Chondrocyte (in vitro differentiated cells): ENCODE measurements around the gene SH3BP5. TPM values are rescaled to one million over a fixed set of nuclear protein-coding genes. Genes with fewer than 3 reads are reported as not detected.

ENCODE experiments used
- DNase-seq: peaks from one replicate; pipeline ENCODE4 v3.0.0; 2021; ENCODE audit warnings: mixed read lengths, low spot score
- H3K27ac Mint-ChIP-seq: one replicate; pipeline ENCODE4 v1.8.0; 2021; ENCODE audit warnings: mild to moderate bottlenecking, moderate library complexity, mixed read lengths; ENCODE audit not compliant: unreplicated experiment
- H3K27me3 Mint-ChIP-seq: 2 replicates; pipeline ENCODE4 v1.8.0; 2021; ENCODE audit warnings: low read depth, mixed read lengths
- H3K36me3 Mint-ChIP-seq: 2 replicates; pipeline ENCODE4 v1.8.0; 2021; ENCODE audit warnings: low read depth, mixed read lengths
- H3K4me1 Mint-ChIP-seq: 2 replicates; pipeline ENCODE4 v1.8.0; 2021; ENCODE audit warnings: low read depth, mild to moderate bottlenecking, mixed read lengths
- H3K4me3 Mint-ChIP-seq: one replicate; pipeline ENCODE4 v1.8.0; 2021; ENCODE audit warnings: mild to moderate bottlenecking, moderate library complexity, mixed read lengths; ENCODE audit not compliant: unreplicated experiment
- H3K9me3 Mint-ChIP-seq: 2 replicates; pipeline ENCODE4 v1.8.0; 2021; ENCODE audit warnings: low read depth, mixed read lengths
- CTCF ChIP-seq: fragments of 200-600 bp; sonication (generic); IDR thresholded peaks from 2 replicates; pipeline ENCODE4 v1.5.0; 2021; ENCODE audit warnings: antibody characterized with exemption, mild to moderate bottlenecking, moderate library complexity
- total RNA-seq: library from RNA; stranded (reverse); gene quantifications from 3 replicates; pipeline ENCODE4 v1.2.1, GENCODE V29; 2021

The SH3BP5 gene
- total RNA-seq, 1 donor from 2014 or later, result 13.5 TPM

- H3K27ac Mint-ChIP-seq, result no peak overlapping the region
- no peak for TF ChIP-seq CTCF
- H3K36me3 Mint-ChIP-seq, result peaks cover 6% of the 10 kb centered on the region
- no peaks in the 10 kb centered on the region for H3K4me1 Mint-ChIP-seq
- H3K9me3 Mint-ChIP-seq, result no peaks in the 10 kb centered on the region
- DNase-seq, result no peak
- no peaks in the 10 kb centered on the region for H3K27me3 Mint-ChIP-seq
- H3K4me3 Mint-ChIP-seq, result no peak overlapping the region
These were observed 104.2 kb downstream of the SH3BP5 start for GRCh38 chr3:15228147-15228546.

DNA sequence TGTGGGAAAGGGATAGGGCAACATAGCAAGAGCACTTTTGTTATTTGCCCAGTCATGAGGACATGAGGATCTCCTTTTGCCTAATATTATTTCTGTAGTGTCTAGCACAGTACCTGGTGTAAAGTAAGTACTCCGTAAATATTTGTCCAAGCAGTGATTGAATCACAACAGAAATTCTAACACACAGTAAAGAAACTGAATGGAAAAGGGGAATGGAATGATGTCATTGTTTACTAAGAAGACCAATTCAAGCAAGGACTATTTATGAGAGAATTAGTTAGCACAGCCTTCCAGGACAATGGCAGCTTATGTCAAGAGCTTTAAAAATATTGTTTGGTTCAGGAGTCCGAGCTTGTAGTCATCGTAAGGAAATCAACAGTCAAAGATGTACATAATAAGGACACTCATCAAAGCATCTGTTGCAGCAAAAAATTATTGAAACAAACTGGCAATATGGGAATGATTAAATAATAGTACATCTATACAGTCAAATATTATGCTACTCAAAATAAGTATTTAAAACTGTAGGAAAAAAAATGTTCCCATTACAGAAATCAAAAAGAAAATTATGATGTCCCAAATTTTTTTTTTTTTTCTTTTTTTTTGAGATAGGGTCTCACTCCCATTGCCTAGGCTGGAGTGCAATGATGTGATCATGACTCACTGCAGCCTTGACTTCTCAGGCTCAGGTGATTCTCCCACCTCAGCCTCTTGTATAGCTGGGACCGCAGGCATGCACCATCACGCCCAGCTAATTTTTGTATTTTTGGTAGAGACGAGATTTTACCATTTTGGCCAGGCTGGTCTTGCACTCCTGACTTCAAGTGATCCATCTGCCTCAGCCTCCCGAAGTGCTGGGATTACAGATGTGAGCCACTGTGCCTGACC is 108.5 kb downstream of the SH3BP5 start:
- H3K36me3 Mint-ChIP-seq, result peaks cover 22% of the 10 kb centered on the region
- no peak overlapping the region for H3K27ac Mint-ChIP-seq
- TF ChIP-seq CTCF, result no peak
- DNase-seq, result no peak
- H3K4me1 Mint-ChIP-seq, result no peaks in the 10 kb centered on the region
- H3K9me3 Mint-ChIP-seq, result no peaks in the 10 kb centered on the region
- no peaks in the 10 kb centered on the region for H3K27me3 Mint-ChIP-seq
- no peak overlapping the region for H3K4me3 Mint-ChIP-seq

DNA sequence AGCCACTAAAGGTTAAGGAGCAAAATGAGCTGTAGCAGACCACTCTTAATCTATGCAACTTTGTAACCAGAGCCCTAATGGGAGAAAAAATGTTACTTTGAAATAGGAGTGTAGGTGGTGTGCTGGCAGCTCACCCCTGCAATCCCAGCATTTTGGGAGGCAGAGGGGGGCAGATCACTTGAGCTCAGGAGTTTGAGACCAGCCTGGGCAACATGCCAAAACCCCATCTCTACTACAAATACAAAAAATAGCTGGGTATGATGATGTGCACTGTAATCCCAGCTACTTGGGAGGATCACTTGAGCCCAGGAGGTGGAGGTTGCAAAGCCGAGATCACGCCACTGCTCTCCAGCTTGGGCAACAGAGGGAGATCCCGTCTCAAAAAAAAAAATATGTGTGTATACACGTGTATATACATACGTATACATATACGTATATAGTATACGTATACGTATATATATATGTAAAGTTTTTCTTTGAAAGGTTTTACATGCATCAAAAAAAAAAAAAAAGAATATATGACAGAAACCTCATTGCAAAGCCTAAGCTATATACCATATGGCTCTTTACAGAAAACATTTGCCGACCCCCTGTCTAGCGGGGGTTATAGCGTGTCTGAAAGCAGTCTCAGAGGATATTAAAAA is 110.7 kb downstream of the SH3BP5 start:
- peaks cover 3% of the 10 kb centered on the region for H3K4me1 Mint-ChIP-seq
- no peak overlapping the region for H3K27ac Mint-ChIP-seq
- no peaks in the 10 kb centered on the region for H3K27me3 Mint-ChIP-seq
- peaks cover 30% of the 10 kb centered on the region for H3K36me3 Mint-ChIP-seq
- no peak for DNase-seq
- no peak for TF ChIP-seq CTCF
- H3K4me3 Mint-ChIP-seq, result no peak overlapping the region
- H3K9me3 Mint-ChIP-seq, result no peaks in the 10 kb centered on the region

DNA sequence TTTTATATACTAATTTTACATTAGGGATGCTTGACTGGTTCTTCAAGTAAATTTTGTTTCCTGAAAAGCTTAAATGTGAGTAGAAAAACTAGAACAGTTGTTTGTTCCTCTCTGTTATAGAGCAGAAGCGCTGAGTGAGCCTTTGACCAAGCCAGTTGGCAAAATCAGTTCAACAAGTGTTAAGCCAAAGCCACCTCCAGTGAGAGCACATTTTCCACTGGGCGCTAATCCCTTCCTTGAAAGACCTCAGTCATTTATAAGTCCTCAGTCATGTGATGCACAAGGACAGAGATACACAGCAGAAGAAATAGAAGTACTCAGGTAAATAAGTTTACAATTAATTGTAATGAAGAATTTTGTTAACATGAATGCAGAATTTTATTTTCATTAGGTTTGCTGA is 111.7 kb downstream of the SH3BP5 start:
- H3K27ac Mint-ChIP-seq, result no peak overlapping the region
- no peak overlapping the region for H3K4me3 Mint-ChIP-seq
- H3K4me1 Mint-ChIP-seq, result peaks cover 3% of the 10 kb centered on the region
- no peak for TF ChIP-seq CTCF
- H3K27me3 Mint-ChIP-seq, result no peaks in the 10 kb centered on the region
- DNase-seq, result no peak
- peaks cover 32% of the 10 kb centered on the region for H3K36me3 Mint-ChIP-seq
- H3K9me3 Mint-ChIP-seq, result no peaks in the 10 kb centered on the region

GRCh38 chr3:15220056-15220455 is 112.3 kb downstream of the SH3BP5 start:
- Mint-ChIP-seq H3K27me3 (no peaks in the 10 kb centered on the region), H3K36me3 (peaks cover 32% of the 10 kb centered on the region), H3K4me1 (peaks cover 3% of the 10 kb centered on the region)

More at GRCh38 chr3:15220056-15220455, 112.3 kb downstream of the SH3BP5 start:
- no peak for DNase-seq
- no peak overlapping the region for H3K4me3 Mint-ChIP-seq
- no peaks in the 10 kb centered on the region for H3K9me3 Mint-ChIP-seq
- H3K27ac Mint-ChIP-seq, result no peak overlapping the region
- TF ChIP-seq CTCF, result no peak
